ENCODE measurements around the gene ATOH8.

Gene ATOH8

GRCh38 chr2:85736456-85737355 lies 17.1 kb upstream of the ATOH8 start:
- DNase-seq, result no peak

- DNase-seq, result no peak
Measured at GRCh38 chr2:85737481-85737880, 16.3 kb upstream of the ATOH8 start.

- no peak for DNase-seq
Measured at GRCh38 chr2:85737961-85738360, 15.8 kb upstream of the ATOH8 start.

GRCh38 chr2:85740193-85740592 lies 13.6 kb upstream of the ATOH8 start:
- DNase-seq, result no peak

GRCh38 chr2:85741211-85741832 lies 12.5 kb upstream of the ATOH8 start:
- DNase-seq, result no peak

GRCh38 chr2:85741833-85742455 lies 11.8 kb upstream of the ATOH8 start:
- DNase-seq, result no peak

GRCh38 chr2:85743304-85743978 lies 10.3 kb upstream of the ATOH8 start:
- DNase-seq, result no peak

- no peak for DNase-seq
Measured at GRCh38 chr2:85744055-85744454, 9.7 kb upstream of the ATOH8 start.

- DNase-seq, result no peak
Measured at GRCh38 chr2:85744741-85745601, 8.8 kb upstream of the ATOH8 start.

- DNase-seq, result no peak
Measured at GRCh38 chr2:85745619-85746018, 8.2 kb upstream of the ATOH8 start.

- DNase-seq, result no peak
Measured at GRCh38 chr2:85746321-85747004, 7.3 kb upstream of the ATOH8 start.

GRCh38 chr2:85747441-85747840 lies 6.3 kb upstream of the ATOH8 start:
- DNase-seq, result no peak

GRCh38 chr2:85748039-85748734 lies 5.6 kb upstream of the ATOH8 start:
- DNase-seq, result no peak

GRCh38 chr2:85748985-85749875 lies 4.6 kb upstream of the ATOH8 start:
- DNase-seq, result no peak

- no peak for DNase-seq
Measured at GRCh38 chr2:85750587-85751575, 2.9 kb upstream of the ATOH8 start.

GRCh38 chr2:85751627-85752026 lies 2.2 kb upstream of the ATOH8 start:
- no peak for DNase-seq

GRCh38 chr2:85753035-85753524 lies 711 bp upstream of the ATOH8 start:
- no peak for DNase-seq

- no peak for DNase-seq
Measured at GRCh38 chr2:85754313-85755095, 713 bp downstream of the ATOH8 start.

Data from NCI-H2107 (cell line).